GM10248 (cell line): ENCODE results near the gene ATP2B2.

Experiments
- CTCF ChIA-PET: fragments of 300-600 bp; sonication (Branson Sonifier 250); formaldehyde crosslinking; extraction: SDS; loops from one replicate; lab custom pipeline; 2021; ENCODE audit warnings: antibody characterized with exemption; lab: Yijun Ruan, JAX
- POLR2A ChIA-PET: fragments of 350-650 bp; sonication (Branson Sonifier 250); formaldehyde crosslinking; extraction: SDS; loops from one replicate; lab custom pipeline; 2020; ENCODE audit warnings: antibody characterized with exemption; lab: Yijun Ruan, JAX
- DNase-seq: peaks from one replicate; pipeline ENCODE4 v3.0.0; 2012; ENCODE audit errors: extremely low spot score
- TF ChIP-seq, protein P1 (sequence below): IDR thresholded peaks from 2 replicates; pipeline ENCODE4 v1.5.1; 2012; ENCODE audit warnings: mild to moderate bottlenecking, low read depth; ENCODE audit errors: extremely low read depth, missing control alignments, control extremely low read depth

ATP2B2 gene

DNA sequence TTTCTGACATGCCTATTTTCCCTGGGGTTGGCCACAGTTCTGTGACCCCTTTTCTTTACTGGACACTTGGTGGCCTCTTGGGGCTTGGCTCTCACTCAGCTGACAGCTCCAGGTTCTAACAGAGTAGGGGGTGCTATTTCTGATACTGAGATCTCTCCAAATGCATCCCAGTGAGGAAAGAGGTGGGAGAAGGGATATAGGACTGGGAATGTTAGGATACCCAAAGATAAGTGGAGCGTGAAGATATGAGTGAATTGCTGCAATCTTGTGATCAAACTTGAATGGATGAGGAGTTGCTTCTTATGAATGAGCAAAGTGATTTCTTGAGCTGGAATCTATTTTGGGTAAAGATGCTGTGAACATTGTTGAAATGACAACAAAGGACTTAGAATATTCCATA lies 74.6 kb downstream of the ATP2B2 start:
- ChIA-PET POLR2A (no interaction called here), CTCF (no interaction called here)
- no peak for DNase-seq
- TF ChIP-seq, protein P1, sequence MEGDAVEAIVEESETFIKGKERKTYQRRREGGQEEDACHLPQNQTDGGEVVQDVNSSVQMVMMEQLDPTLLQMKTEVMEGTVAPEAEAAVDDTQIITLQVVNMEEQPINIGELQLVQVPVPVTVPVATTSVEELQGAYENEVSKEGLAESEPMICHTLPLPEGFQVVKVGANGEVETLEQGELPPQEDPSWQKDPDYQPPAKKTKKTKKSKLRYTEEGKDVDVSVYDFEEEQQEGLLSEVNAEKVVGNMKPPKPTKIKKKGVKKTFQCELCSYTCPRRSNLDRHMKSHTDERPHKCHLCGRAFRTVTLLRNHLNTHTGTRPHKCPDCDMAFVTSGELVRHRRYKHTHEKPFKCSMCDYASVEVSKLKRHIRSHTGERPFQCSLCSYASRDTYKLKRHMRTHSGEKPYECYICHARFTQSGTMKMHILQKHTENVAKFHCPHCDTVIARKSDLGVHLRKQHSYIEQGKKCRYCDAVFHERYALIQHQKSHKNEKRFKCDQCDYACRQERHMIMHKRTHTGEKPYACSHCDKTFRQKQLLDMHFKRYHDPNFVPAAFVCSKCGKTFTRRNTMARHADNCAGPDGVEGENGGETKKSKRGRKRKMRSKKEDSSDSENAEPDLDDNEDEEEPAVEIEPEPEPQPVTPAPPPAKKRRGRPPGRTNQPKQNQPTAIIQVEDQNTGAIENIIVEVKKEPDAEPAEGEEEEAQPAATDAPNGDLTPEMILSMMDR, result no peak

DNA sequence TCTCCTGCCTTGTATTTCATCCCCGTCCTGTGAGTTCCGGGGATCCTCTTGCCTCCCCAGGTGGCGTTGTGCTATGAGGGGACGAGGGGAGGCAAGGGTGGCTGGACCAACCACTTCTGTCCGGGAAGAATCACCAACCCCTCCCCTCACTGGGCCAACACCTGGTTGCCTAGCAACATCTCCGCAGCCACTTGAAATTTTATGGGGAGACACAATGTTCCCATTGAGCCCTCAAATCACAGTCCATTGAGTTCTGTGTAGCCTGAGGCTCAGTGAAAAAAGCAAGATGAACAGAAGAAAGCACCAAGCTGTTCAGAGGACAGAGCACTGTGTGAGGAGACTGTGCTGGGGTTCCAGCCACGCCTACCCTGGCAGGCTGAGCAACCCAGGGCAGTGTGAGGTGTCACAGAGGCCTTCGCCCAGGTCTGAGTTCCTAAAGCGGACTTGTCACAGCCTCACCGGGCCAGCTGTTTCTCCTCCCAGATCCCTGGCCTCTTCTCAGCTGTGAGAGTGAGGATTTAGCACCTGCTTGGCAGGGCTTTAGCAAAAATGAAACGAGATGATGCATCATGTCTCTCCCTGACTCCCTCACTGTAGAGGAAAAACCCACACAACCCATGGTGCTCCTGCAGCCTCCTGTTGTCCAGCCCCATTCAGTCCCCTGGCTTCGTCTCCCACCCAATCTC lies 76.8 kb downstream of the ATP2B2 start:
- TF ChIP-seq, protein P1, result no peak
- ChIA-PET POLR2A (no interaction called here), CTCF (no interaction called here)
- no peak for DNase-seq

DNA sequence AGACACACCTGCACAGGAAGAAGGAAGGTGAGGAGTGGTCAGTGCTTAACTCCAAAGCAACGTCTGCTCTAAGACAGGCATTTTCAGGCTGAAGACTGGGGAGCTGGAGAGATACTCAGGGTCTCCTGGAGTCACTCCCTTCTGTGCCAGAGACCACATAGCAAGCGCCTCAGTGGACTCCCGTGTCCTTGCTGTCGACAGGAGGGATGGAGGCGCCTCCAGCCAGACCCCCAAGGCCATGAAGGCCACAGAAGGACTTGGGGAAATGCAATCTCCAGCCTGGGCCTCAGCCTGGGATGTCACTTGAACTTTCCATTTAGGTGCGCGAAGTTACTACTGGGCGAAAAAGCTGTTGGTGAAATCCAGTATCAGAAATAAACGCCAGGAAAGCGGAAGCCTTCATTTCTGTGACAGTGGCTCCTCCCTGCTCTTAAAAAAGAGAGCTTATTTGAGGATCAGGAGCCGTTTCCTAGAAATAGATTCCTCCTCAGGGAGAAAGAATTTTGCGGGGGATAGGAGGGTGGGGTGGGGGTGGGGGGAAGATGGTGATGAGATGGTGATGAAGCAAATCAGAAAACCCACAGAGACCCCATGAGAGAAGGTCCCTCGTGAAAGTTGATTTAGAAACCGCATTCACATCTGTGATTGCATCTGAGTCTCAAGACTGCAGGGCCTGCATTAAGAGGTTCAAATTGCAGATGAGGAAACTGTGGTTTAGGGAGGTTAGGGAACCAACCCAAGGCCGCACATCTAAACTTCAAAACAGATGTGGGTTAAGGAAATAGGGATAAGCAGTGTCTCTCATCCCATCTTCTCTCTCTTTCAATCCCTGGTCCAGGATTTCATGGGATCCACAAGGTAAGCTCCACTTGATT lies 78.8 kb downstream of the ATP2B2 start:
- TF ChIP-seq, protein P1, result no peak
- ChIA-PET CTCF (interaction anchor here (1.4 kb wide), 1 partner anchor 9 kb away, joined by 4 read pairs; no protein-coding TSS in a partner anchor), POLR2A (no interaction called here)
- DNase-seq, result no peak

DNA sequence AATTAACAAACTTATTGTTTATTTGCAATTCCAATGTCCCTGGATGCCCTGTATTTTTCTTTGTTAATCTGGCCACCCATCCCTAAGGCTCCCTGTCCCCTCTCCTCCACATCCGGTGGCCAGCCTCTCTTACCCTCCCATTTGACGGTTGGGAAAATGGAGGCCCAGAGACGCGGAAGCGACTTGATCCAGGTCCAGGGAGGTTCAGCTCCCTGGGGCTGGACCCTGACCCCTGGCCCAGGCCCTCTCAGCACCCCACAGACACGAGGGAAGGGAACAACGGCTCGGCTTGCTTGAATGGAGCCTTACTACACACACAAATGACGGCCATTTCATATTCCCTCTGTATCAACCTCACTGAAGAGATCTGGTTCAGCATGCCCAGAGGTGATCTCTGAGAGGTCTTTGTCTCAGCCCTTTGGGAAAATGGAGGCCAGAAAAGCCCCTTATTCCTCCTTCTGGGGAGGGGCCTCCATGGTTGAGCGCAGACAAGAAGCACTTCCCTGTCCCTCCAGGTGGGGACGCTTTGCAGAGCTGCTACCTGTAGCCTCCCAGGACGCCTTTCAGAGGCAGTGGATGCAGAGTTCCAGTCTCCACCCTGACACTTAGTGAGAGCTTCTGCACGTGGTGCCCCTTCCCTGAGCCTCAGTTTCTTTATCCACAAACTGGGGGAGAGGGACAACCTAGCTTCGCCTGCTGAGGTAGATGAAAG lies 82.1 kb downstream of the ATP2B2 start:
- ChIA-PET CTCF (interaction anchor here (1.1 kb wide), 2 partner anchors 10 kb away, joined by 3 to 6 read pairs; no protein-coding TSS in a partner anchor), POLR2A (no interaction called here)
- DNase-seq, result no peak
- TF ChIP-seq, protein P1, result no peak

DNA sequence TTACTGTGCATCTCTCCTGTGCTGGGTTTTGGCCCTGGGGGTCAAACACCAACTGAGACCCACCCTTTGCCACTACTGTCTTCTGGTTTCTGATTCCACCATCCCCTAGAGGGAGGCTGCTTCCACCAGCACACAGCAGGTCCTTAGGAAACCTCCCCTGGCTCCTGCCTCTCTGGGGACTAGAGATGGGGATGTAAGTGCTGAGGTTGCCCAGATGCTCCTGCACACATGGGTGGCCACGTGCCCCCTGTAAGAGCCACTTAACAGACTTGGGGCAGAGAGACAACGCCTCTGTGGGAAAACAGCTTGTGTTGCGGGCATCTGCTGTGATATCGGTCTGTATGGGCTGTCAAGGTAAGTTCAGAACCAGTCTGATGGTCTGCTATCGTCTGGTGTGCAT lies 83.4 kb downstream of the ATP2B2 start:
- ChIA-PET POLR2A (no interaction called here), CTCF (no interaction called here)
- DNase-seq, result no peak
- TF ChIP-seq, protein P1, result no peak
